Stimulated activated CD8-positive, alpha-beta memory T cell treated with anti-CD3 and anti-CD28 coated beads, Interleukin-7, amount 100 ng/mL, for 48 hours (primary cell): ENCODE measurements around the gene ARPC5.
"Not testable (repeated sequence)": the region's sequence is repeated elsewhere in the genome, so short reads cannot be mapped to it uniquely, and the experiment has no call there.

Source experiments
- DNase-seq, 2 donors: peaks; one replicate each; pipeline ENCODE4 v3.0.0-alpha.2; 2020; ENCODE audit warnings: low read depth in 1 of 2; ENCODE audit errors: extremely low read depth in 1 of 2

The ARPC5 gene

DNA sequence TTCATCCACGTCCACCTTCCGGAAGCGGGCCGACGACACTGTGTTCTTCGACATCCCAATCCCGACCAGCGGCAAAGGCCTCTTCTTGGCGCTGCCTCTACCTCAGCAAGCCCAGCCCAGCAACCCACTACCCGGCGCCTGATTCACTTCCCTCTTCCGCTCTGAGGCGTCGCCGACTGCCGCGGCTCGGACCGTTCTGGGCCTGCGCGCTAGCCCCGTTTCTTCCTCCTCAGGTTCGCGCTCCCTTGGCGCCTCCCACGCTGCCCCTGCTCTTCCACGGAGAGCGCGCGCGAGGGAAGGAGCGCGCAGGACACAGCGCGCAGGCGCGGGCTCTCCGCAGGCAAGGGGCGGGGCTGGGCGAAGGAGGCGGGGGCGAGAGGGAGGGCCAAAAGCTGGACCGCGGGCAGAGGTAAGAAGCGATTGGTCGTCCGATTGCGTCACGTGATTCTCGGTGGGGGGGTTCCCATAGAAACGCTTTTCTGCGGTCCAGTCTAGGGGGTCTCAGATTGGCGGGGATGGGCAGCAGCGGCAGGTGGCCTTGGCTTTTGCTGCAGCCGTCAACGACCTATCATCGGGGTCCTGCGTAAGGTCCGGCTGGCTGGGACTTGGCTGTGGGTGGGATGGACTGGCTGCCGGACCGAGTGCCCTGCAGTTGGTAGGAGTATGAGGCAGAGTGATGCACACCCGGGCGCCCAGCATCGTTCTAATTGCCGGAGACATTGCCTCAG is at the start of gene ARPC5:
Gene ARPC5 (minus strand): TSS at position 178 of the 728 bp plus-strand sequence. CDS start 124 bp downstream, at position 54.
- DNase-seq = peak; percentile 93 to 96

DNA sequence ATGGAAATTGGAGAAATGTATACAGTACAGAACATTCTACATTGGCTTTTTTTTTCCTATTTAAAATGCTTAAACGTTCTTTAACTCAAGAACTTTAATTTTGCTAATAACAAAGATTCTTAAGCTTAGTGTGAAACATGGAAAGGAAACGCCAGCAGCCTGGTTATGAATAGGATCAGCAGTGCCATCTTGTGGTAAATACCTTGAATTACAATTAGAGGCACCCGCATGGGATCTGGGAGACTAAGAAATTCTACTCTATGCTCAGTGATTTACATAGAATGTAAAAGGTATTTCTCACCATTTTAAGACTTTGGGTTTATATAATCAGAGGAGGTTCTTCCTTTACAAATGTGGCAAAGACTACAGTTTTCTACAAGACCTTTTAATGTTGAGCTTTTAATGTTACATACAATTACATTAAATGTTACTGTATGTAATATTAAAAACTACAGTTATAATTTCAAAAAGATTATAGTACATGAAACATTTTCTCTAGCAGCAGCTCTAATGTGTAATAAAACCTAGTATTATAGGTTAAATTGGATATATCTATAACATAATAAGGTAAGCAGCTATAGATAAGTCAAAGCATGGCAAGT is 49.6 kb upstream of the ARPC5 start:
- no peak for DNase-seq

DNA sequence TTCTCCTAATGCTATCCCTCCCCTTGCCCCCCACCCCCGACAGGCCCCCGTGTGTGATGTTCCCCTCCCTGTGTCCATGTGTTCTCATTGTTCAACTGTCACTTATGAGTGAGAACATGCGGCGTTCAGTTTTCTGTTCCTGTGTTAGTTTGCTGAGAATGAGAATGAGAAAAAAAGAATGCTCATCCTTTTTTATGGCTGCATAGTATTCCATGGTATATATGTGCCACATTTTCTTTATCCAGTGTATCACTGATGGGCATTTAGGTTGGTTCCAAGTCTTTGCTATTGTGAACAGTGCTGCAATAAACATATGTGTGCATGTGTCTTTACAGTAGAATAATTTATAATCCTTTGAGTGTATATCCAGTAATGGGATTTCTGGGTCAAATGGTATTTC is 43.8 kb upstream of the ARPC5 start:
- DNase-seq = not testable (repeated sequence)

DNA sequence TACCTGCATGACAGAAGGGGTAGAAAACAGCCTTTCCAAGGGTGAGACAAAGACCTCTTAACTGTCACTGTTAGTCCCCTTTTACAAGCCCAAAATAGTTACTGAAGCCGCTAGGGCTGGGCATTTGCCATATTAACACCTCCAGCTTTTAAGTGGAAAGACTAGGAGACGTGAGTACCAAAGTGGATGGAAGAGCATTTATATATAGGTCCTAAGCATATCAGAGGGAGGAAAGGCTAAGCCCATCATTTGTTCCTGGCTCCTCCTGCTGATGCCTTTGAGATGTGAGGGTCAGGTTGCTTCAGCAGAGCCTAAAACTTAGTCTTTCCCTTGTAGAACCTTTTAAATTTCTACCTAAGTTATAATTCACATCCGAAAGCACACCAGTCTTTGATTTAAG is 43.2 kb upstream of the ARPC5 start:
- no peak for DNase-seq

DNA sequence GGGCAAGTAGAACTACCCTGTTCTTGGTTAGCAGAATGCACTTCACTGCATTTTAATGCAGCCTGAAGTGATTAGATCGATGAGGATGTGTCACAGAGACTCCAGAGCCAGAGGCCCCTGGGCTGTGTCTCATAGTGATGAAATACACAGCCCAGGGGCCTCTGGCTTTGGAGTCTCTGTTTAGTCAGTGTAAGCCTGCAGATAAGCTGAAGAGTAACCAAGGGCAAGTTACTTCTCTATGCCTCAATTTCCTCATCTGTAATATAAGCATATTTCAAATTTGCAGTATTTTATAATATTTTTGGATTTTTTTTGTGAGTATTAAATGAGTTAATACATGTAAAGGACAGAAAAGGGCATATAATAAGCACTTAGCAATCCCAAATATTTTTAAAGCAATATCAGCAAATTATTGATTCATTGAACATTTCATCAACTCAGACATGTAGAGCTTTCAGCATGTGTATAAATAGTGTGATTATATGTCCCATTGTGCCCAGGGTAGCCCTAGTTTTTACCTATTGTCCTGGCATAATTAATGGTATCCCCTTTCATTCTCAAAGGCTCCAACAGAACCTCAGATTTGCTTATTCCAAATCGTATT is 41.1 kb upstream of the ARPC5 start:
- DNase-seq = no peak

DNA sequence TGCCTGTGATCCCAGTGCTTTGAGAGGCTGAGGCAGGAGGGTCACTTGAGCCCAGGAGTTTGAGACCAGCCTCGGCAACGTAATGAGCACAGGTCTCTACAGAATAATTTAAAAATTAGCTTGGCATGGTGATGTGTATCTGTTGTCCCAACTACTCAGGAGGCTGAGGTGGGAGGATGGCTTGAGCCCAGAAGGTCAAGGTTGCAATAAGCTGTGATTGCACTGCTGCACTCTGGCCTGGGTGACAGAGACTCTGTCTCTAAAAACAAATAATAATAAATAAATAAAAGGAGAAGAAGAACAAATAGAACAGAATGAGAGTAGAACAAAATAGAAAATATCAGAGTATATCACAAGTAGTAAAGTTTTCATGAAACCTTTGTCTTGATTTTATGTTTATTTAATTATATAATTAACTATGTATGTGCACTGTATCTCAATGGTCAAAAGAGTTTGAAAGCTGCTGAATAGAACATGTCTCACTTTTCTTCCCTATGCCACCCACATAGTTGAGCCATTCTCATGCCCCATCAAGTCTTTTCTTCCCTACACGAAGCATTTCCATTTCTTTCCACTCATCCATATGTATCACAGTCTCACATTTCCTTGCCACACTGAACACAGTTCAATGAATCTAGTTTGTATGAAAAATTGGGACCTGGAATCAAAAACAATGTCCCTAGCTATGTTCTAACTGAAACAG is 40.5 kb upstream of the ARPC5 start:
- no peak for DNase-seq

DNA sequence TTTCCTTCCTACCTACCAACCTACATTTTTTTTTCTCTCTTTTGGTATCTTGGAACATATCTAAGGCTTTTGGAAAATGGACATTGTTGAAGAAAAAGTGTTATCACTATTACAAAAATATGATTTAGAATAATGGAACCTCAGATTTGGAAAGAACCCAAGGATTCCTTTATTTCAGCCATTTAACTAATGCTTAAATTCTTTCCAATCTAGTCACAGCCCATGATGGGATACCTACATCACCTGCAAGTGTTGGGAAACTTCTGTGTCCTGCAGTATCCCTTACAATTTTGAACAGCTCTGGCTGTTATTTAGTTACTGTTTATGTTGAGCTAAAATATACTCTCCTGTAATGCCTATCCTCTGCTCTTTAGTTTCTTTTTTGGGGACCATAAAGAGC is 39.8 kb upstream of the ARPC5 start:
- DNase-seq = no peak

DNA sequence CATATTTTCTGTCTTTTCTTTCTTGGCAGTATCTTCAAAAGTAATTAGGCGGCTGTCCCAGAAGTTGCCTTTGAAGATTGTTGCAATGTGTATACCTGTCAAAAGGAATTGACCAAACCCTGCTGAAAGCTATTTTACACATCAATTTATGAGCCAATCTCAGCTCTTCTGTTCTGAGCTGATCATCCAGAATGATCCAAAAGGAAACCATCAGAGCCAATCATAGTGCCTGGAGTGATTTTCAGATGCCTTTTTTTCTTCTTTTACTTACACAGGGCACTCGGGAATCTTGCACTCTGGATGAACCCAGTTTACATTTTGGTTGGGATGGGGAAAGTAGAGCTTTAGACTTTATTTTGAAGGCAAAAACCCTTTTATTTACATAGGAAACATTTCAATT is 39.3 kb upstream of the ARPC5 start:
- no peak for DNase-seq

DNA sequence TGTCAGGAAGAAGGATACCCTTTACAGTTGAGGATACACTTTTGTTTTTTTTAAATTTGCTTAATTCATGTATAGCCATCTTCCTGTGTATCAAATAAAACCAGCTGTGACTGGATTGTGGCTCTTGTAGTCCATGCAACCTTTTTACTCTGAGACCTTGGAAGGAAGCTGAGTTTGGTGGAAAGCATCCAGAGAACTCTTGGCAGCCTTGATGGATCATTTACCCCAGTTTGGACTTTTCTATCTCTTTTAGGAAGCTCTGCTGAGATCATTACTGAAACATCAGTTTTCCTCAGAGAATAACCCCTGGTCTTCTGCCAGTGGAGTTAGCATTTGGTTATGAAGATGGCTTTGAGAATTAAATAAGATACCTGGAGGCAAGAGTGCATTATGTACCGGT is 38.8 kb upstream of the ARPC5 start:
- DNase-seq = no peak

DNA sequence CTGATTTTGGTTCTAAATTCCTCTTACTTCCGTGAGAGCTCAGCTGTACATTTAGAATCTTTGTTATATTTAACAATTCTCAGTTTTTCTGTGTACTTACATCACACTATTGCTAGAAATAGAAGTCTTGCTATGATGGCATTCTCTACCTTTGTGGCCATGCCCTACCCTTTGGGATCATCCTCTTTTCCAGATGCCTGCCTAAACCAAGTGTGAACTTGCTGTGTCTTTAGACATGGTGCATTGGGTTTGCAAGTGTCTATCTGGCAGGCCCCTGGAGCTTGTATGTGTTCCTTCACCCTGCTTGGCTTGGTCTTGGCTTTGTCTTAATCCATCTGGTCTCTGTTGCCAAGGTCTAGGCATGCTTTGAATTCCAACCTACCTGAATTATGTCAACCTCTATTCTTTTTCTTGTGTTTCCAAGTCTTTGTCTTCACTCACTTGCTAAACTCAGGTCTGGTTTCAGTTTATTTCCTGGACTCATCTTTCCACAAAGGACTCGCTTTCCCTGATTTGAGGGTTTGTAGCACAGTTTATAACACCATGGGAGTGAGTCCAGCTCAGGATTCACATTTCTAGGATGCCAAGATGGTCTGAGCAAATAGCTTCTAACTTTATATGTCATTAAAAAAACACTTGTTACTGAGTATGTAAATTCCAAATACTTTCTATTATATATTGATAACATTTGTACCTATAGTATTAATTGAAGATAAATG is 38.2 kb upstream of the ARPC5 start:
- no peak for DNase-seq

DNA sequence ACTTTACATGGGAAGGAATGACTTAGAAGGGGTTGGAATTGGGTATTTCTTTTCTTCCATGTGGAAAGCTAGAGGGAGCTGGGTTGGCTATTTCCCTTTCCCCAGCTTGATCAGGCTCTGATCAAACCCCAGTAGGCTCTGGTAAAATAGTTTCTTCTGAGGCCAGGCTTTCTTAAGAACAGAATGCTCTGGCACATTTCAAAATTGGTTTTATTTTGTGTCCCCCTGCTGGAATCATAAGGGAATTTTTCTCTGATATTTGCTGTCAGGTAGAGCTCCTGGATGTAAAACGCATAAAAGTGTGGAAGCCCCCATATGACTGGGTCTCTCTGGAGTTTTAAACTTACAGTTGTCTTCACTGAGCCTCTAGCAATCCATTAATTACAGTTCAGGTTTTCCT is 34.6 kb upstream of the ARPC5 start:
- DNase-seq = no peak

DNA sequence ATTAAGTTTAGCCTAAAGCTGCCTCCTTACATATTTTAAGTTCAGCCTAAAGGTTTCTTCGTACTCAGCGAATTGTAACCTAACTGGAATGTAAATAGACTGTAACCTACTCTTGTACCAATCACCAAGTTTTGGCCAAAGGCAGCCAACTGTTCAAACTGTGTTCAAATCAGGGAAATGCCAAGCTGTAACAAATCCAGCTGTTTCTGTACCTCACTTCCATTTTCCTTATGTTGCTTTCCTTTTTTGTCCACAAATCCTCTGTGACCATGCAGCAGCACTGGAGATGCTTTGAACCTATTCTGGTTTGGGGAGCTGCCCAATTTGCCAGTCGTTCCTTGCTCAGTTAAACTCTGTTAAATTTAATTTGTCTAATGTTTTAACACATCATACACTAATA is 20.8 kb upstream of the ARPC5 start:
- no peak for DNase-seq

DNA sequence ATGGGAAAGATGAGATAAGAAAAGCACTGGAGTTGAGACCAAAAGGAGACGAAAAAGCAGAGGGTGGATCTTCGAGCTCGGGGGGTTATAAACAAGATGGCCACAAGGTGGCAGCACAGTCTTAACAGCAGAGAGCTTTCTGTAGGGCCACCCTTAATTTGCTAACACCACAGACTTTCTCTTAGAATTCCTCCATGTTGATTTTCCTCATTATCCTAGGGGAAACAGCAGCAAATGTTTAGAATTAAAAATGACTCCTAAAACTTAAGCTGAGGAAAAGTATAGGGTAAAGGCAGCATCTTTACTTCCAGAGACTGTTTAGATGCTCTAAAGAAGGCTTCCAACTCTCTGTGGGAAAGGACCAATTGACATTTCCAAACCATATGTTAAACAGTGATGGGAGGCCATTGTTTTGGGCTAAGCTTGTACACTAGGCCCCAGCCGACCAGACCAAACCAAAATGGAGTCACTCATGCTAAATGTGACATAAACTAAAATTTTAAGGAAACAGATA is 20.0 kb upstream of the ARPC5 start:
- peak; percentile 20 to 53 for DNase-seq

DNA sequence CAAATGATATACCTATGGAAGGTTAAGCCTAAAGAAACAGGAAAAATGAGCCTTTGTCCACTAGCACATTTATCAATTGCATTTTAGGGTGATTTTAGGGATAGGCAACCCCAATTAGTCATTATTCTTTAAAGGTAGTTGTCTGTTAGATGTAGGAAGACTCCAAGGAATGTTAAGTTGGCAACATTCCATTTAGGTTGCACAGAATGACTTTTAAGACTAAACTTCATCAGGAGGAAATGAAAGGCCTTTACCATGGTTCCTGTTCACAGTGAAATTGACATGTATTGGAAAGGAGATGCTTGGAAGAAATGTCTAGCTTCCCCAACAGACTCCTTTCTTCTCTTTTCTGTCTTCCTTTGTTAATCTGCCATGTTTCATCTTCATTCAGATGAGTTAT is 19.1 kb upstream of the ARPC5 start:
- no peak for DNase-seq

DNA sequence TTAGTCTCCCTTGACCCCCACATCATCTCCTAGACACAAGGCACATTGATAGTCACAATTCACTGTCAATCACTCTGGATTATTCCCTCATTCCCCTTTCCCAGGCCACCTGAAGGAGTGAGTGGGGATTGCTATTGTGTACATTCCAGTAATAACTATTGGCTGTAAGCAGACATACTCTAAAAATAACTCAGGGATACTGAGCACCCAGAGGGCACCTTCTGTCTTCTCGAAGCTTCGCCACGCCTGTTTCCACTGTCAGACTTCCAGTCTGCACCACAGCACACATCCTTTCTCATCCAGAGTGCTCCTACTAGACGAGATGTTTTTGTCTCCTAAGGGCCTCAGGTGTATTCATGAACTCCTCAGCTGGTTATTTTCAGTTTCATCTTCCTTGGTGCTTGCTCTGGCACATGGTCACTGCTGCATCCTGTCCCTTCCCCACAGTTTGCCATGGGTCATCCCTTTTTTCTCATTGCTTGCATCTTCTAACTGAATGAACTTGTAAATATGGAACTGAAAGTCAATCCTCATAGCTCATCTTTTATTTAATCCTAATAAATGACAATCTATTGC is 18.4 kb upstream of the ARPC5 start:
- no peak for DNase-seq

DNA sequence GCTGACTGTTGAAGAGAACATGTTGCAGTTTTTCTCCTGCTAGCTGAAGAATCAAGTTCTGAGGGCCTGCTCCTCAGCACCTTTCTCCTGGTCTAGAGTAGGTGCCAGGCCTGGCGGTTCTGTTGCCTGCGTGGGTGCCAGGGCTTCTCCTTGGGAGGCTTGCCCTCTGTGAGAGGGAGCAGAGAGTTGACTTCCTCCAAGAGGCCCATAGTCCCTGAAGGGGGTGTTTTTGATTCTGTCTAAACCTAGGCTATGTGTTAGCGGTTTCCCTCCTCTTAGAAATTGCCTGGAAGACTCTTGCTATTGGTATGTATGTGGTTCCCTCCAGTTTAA is 17.8 kb upstream of the ARPC5 start:
- DNase-seq = no peak

DNA sequence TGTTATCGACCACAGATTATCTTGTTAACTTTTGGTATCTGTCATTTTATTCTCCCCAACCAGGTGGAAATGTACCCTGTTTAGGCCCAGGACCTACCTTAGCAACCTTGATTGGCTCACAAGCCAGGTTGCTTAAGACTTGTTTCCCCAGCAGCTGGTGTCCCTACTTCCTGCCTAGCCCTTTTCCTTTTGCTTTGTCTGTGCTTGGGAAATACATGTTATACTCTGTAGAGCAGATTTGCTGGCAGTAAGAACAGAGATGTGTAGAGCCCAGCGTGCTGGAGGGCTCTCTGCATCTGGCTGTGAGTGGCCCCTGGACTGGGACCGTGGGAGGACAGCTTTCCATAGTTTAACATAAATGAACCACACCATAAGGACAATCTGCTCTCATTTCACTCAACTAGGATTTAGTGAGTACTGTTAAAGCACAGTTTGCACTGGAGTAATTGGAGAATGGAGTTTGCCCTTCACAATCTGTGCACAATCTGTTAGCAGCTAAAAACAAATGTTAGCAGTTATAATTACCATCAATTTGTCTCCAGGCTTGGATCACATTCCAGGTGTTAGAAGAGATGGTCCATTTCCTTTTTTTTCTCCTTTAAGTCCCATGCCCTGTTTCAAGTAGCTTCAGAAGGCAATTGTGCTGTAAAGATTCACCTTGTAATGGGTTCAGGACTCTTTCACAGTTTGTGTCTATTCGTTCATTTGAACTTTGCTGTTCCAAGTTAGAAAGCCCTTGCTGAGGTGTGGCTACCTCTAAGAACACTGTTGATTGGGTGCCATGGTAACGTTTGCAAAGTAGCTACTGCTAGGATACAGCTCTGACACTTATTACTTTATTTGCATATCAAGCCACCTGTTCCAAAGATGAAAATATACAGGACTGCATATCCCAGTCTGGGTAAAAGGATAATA is 17.2 kb upstream of the ARPC5 start, which contains the start of gene APOBEC4:
Gene APOBEC4 (minus strand): TSS at position 770 of the 915 bp plus-strand sequence. CDS start 4,535 bp downstream, outside the sequence.
- no peak for DNase-seq

DNA sequence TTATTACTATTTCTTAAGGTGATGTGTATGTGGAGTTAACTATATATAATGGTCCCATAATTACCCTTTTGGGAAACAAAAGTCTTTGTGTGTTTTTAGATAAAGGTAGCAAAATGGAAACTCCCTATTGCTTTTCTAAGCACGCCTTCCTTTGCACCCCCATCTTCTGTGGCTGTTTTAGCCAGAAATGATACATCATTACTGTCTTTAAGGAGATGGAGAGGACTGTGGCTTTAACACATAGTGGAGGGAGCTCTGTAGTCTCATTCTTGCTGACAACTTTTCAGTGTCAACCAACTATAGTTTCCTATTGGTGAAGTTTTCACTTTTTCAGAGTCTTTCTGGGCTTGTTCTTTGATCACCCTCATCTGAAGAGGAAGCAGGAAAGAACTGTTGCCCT is 16.5 kb upstream of the ARPC5 start:
- peak in 1 of 2 donors; percentile 25 for DNase-seq

DNA sequence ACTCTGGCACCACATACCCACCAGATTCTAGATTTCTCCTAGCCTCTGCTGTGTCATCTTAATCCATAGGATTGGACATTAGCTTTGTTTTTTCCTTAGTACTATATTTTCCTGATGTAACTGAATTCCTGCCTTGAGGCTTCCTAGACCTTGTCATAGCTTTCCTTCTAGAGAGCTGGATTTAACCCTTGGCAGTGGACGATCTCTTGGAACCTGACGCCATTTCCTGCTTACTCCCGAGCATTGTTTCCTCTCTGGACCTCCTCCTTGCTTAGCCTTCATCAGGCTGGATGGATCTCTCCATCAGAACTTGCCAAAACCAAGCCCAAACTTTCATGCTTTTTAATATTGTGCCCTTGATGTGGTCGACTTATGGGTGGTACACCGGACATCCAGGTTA is 16.0 kb upstream of the ARPC5 start:
- DNase-seq = no peak
